Measurements from ENCODE around the gene ANO6.

The ANO6 gene

DNA sequence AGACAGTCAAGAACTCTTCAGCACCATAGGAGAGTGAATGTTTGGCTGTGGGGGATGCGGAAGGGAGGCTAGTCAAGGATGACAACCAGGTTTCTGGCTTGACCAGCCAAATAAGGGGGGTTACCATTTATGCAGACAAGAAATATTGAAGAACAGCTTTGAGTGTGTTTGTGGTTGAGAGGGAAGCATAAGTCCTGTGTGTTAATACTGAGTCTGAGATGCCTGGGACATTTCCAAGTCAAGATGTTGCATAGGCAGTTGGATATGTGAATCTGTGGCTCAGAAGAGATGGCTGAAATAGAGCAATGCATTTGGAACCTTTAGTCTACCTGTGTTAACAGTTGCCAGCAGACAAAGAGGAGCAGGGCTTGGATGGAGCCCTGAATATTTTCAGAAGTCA is 66.1 kb downstream of the ANO6 start:
- DNase-seq, result no peak

DNA sequence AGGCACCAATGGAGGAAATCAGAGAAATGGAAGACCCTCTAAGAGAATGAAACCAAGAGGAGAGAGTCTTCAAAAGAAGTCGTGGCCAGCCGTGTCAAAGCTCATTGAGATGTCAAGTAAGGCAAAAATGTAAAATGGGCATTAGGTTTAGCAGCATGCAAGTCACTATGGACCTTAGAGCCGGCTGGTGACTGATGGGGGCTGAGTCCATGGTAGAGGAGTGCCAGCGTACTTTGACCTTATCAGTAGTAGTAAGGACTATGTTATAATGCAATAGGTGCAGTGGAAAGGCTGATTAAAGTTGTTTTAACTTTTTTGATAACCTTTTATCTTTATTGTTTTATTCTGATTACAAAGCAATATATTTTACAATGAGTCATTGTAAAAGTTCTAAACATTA is 66.5 kb downstream of the ANO6 start:
- no peak for DNase-seq

DNA sequence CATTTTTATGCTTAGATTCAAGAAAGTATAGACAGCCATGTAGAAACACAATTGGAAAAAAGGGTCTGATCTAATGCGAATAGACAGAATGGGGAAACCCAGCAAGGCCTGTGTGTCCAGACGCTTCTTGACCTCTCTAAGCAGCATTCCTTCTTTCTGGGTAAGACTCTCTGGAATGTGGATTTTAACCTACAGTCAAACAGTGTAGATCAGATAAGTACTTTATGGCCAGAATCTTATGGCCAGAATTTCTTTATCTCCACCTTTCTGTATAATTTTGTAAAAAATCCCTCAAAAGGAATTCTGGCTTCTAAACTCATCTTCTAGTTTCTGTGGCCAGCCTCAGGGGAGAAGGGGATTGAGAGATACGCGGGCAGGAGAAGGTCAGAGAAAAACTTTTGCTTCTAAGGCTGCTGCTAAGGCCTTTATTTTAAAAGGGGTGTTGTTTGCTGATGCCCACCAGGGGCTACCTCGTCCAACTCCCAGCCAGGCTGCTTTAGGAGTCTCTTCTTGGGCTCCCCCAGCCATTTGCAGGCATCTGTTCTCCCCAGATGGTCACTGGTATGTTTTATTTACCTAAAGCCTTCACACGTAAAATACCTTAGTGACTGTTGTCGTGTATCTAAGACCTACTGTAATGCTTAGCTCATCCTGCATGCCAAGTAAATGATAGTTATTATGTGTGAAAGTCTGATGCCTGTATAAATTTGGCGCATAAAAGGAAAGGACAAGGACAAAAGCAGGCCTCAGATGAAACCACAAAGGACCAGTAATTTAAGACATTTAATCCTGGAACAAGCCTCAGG is 68.4 kb downstream of the ANO6 start:
- DNase-seq, result no peak

DNA sequence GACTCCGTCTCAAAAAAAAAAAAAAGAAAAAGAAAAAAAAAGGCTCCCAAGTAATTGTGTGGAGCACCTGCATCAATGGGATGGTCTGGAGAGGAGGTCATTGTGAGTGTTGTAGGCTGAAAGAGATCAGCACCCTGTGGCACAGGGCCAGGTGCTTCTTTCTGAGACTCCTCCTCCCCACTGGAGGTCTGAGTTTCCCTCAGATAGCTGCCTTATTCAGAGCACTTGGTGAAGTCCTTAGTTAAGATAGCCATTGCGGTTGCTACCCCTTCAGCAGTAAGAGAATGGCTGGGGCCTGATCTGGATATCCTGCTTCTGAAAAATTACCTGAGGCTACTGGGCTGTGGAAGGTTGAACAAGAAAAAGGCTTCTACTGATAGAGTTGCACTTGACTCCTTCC is 69.8 kb downstream of the ANO6 start:
- no peak for DNase-seq

DNA sequence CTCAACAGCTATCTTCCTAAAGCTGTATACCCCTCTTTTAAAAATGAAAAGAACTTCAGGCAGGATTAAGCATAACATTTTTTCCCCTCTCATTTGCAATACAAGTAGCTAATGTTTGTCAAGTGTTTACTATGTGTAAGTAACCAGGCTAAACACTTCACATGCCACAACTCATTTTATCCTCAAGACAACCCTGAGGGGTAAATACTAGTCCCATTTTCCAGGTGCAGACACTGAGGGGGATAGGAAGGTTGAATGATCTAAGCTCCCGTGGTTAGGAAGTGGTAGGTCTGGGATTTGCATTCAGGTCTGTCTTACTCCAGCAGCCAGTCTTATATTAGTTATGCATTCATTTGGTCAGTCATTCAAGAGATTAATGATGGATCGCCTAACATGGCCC is 70.7 kb downstream of the ANO6 start:
- no peak for DNase-seq

DNA sequence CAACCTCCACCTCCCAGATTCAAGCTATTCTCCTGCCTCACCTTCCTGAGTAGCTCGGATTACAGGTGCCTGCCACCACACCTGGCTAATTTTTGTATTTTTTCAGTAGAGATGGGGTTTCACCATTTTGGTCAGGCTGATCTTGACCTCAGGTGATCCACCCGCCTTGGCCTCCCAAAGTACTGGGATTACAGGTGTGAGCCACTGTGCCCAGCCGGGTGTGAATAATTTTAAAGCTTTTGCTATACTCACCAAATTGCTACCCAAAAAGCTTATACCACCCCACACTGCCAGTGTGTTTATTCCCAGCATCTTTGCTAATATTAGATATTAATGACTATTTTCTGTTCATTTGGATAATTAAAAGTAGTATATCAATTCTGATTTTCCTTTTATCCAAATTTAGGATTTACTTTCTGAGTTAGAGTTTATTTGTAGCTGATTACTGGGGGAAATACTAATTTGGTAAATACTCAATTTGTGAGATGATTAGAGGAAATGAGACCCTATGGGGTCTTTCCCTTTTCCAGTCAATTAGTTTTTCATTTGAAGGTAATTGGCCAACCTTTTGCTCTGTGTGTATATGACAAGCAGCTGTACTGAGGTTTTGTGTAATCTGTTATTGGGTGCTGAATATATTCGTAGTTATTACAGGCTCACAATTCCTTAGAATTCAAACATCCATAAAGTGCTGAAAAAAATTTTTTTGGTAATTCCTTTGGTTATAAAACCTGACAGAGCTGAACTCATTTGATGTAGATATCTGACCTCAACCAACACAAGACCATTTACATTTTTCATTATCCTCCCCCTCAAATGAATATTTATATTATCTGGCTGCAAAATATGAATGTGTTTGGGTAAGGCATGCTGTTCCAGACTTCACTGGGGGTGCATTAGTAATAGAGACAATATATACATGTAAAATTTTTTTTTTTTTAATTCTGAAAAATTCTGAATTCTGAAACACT is 73.6 kb downstream of the ANO6 start:
- no peak for DNase-seq

DNA sequence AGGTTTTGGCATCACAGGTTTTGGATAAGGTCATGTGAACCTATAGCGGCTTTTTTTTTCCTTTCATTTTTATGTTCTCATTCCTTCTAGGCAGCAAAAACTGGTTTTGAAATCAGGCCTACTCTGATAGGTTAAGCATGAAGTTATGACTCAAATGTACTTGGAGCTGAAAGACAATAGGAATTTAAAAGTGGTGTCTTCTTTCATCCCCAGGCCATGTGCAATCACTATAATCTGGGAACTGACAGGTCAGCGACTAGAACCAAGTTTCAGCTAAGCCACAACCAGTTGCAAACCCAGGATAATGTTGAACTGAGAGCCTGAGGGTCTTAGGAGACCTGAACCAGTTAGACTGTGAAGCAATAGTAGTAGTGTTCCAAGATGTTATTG is 74.3 kb downstream of the ANO6 start:
- DNase-seq, result no peak

DNA sequence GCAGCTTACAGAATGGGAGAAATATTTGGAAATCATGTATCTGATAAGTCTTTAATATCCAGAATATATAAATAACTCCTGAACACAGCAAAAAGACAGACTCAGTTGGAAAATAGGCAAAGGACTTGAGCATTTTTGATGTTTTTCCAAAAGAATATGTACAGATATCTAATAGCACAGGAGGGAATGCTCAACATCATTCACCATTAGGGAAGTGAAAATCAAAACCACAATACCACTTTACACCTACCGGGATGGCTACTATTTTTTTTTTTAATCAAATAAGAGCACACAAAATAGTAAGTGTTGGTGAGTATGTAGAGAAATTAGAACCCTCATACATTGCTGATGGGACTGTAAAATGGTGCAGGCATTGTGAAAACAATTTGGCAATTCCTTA is 75.6 kb downstream of the ANO6 start:
- DNase-seq, result no peak

DNA sequence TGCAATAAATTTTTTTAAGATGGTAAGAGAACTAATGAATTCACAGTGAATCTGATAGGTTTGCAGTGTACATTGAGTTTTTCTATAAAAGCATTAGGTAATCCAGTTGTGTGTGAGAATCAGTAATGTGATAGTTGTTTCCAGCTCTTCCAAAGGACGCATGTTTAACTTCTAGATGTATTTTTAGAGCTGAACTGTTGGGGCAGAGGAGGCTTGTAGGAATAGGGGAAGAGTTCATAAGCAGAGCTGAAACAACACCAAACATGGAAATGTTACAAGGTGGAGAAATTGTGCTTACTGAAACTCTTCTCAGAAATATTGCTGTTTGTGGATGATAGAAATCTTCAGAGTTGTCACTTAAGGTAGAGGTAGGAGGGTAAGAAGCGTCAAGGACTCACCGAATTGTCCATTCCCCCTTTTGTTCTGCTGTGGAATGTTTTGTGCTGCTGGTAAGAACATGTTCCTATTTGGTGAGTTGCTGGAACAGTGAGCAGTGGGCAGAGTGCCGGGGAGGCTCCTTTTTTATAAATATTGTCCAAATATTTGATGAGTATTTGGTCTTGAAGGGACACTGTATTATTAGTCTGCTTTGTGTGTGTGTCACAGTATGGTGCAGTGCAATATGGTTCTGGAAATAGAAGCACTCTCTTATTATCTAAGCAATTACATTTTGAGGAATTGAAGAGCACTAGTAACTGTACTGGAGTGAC is 76.7 kb downstream of the ANO6 start:
- DNase-seq, result no peak

DNA sequence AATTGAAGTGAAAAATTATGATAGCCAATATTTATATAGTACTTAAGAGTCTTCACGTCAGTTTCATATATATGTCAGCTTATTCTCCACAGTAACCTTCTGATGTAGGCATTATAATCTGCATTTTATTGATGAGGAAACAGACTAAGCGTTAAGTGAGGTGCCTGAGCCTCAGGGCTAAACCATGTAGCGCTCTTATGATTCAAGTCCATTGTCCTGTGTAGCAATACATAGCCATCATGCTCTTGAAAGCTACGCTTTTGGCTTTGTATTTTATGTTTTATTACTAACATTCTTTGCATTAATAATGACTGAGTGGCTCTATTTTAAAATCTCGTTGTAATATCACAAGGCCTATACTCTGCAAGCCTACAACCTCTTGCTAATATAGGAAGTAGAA is 79.0 kb downstream of the ANO6 start:
- DNase-seq, result no peak

DNA sequence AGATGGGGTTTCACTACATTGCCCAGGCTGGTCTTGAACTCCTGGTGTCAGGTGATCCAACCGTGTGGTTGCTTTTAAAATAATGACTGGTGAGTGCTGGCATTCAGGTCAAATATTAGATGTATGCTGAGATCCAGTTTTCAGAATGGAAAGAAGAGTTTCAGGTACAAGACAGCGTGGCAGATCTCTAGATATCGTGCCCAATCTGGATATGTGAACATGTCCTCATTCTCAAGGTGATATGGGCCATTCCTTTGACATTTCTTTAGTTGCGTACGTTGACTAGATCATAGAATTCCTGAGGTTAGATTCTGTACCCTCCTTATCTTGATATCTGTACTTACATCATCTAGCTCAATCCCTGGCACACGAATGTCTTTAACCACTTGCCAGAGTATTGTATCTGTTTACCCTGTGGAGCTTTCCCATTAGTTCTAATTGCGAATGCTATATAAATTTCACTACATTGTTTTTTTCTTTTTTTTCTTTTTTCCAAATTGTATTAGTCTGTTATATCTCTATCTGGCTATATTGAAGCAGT is 80.2 kb downstream of the ANO6 start:
- no peak for DNase-seq

DNA sequence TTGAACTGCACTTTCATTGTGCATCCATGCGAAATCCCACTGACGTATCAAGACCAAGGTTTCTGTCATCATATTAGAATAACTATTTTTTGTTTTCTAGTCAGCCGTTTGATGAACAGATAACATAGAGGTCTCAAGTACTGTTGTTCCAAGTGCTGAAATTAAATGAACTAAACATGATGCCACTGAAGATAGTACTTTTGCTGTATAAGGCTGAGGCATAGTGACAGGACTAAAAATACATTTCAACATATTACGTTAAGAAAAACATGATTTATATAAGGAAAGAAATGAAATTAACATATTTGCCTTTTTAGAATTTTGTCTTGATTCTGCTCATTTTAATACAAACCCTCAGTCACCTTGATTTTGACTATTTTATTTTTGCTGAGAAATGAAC is 82.2 kb downstream of the ANO6 start:
- DNase-seq, result no peak

DNA sequence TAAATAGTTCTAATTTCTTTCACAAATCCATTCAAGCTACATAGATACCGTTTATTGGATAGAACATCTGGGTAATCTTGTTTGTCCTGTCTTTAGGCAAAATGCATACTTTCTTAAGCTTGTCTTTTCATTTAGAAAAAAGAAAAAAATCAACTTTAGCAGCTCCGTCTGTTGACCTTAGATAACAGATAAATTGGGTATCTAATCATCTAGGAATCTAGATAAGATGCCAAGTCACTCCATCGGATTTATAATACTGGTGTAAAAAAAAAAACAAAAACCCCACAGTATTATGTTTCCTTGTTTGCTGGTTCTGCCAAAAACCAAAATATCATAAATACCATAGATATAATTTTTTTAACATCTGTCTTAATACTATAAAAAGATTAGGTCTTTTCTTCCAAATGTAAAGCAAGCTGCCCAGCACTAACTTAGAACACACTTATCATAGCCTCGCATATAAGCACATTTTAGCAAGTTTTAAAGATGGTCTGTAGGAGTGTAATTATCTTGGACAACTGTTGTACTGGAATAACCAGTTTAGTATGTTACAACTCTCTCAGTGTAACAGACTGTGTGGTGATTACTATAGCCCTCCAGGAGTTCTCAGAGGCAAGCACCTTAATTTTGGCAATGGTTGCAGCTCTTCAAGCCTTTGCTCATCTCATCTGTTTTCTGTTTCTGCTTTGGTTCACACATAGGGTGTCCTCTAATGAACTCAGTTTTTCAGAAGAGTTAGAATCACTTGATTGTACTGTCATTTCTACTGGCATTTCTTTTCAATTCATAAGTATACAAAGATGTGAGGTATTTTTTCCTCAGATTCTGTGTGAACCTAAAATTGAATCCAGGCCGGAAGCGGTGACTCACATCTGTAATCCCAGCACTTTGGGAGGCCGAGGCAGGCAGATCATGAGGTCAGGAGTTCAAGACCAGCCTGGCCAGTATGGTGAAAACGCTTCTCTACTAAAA is 83.1 kb downstream of the ANO6 start:
- DNase-seq, result no peak

DNA sequence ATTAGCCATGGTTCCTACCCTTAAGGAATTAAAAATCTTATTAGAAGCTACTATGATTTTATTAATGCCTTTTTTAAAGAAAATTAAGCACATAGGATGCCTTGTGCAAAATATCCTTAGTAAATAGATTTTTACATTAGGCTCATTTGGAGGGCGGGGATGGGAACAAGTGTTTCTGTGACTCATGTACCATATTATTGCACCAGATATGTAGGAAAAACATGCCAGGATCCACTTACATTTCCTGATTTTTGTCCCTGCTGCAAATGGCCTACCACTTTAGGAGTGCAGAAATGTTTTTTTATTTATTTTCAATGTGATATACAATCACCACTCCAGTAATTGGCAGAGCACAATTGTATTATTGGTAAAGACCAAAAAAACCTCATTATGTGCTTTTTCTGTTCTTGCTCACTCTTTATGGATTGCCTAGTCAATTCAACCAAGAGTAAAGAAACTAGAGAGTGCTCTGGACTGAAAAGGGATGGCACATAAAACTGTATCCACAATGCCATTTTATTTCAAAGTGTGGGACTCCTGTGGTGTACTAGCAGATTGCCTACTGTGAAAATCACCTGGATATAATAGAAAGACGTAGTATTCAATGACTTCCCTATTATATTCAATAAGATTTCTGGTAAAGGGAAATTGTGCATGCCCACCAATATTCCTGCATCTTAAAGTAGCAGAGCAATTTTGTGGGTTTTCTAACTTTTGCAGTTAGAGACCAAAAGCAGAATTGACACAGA is 86.9 kb downstream of the ANO6 start:
- no peak for DNase-seq

DNA sequence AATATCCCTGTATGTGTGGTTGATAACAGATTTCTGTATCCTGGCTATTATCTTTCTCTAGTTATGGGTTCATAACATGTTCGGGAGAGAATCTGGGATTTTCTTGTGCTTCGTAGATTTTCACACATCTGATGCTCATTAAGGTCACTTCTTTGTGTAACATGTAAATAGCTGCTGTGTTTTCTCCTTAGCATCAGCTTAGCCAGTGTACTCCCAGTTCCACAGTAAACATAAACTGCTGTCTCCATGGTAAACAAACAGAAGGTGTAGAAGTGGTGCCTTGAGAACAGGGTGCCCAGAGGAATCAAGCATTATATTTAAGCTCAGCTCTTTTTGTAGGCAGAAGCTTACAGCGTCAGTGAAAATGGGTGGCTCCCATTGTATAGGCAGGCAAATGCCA is 88.0 kb downstream of the ANO6 start:
- DNase-seq, result no peak

DNA sequence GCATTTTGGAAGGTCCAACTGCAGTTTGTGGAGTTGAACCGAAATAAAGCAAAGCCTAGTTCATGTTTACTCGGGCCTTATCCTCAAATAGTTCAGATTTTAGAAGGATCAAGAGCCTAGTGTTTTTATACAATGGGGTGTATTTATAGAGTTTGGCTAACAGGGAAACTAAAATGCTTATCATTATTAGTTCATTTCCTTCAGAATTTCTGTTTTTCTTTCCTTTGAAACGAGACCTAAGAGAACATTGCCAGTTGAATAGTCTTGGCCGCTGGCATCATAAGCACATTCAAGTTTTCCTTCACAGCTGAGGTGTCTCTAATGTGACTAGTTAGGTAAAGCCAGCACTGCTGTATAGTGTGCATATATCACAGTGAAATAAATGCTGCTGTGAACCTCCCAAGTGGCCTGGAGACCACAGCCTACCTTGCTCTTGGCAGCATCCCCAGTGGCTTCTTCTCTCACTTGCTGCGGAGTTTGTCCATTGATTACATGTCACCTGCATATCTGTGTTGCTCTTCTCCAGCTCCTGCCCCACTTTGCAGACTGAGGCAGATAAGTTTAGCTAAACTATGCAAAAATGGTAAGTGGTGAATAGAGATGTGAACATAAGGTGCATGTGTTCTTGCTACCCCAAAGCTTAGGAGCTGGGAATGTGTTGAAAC is 88.8 kb downstream of the ANO6 start:
- DNase-seq, result no peak

DNA sequence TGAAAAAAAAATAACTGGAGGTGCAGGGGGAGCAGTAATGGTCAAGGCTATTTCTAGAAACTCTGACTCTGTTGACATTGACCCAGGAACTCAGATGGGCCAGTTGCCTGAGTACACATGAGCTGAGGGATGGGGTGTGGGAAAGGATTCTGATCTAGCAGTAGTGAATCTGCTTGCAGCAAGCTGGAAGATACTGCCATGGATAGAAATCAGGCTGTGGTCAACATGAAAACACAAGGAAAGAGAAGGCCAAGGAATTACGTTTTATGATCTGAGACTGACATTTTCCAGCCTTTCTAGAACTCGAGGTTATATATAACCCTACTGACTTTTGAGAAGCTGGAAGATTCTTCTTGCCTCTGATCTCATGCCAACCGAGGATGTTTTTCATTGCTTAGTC is 90.0 kb downstream of the ANO6 start:
- DNase-seq, result no peak

DNA sequence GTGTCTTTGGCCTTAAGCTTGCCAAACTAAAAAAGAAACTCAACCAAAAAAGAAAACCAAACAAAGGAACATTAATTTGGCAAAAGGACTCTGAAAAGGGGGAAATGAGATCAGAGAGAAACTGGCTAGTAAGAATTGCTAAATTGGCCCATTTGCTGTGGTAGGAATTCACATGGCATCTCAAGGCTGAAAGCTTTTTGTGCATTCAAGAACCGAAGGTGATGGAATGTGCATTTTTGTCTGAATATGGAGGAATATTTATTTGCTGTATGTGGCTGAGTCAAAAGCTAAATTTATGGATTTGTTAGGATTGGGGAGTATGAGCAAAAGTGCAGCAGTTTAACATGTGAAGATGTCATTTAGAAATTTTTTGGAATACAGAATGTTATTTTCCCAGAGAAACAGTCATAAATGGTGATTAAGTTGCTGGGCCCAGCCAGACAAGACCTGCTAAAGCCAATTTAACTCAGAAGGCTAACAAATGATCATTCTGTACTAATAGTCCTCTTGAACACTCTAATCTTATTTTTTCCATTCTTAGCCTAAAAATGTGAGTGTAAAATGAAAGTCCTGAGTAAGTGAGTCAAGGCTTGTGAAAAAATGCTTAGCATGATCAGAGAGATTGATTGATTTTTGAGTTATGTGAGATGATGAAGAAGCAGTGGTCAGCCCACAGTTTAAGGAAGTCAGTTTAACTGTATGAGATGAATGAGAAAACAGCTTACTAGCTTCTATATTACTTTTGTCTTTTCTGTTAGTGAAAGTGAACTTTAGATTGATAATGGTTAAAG is 94.1 kb downstream of the ANO6 start:
- no peak for DNase-seq

DNA sequence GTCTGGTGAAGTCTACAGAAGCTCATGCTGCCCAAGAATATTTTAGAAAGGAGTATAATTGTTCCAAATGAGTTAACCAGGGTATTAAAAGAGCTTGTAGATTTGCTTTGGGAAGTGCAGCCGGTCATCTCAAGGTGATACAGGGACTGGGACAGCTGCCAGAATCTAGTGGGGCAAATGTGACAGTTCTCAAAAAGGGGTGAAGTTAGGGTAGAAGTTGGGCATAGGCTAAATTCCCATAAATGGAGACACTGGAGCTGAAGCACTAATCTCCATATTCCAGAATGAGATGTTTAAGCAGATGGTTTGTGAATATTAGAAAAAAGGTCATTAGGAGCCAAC is 94.7 kb downstream of the ANO6 start:
- no peak for DNase-seq

DNA sequence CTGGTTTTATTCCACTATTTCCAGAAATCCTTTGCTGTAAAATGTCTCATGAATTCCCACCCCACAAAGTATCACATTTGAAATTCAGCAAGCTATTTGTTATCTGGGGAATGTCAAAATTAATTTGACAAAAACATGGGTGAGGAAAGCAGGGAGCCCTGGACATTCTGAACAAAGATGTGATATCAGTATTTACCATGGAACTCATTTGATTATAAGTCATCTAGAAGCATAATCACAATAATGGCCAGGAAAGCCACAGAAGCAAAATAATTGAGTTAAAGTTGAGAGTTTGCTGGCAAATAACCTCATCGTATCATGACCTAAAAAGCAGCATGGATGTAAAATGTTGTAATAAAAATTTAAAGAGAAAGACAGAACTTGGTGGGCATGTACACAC is 96.1 kb downstream of the ANO6 start:
- no peak for DNase-seq
